ENCODE measurements around the gene TBX15. TPM values are rescaled to one million over a fixed set of nuclear protein-coding genes. Genes with fewer than 3 reads are reported as not detected.

The TBX15 gene
- total and polyA plus RNA-seq, 2 experiments from 2014 or later: 38.7 to 41.7 TPM

- Histone ChIP-seq H3K36me3 (ENCODE audit: low read depth) (no peaks in the 10 kb centered on the region), H3K9ac (no peak overlapping the region), H3K79me2 (ENCODE audit: insufficient read depth) (no peaks in the 10 kb centered on the region), H3K9me3 (ENCODE audit: low read depth) (no peaks in the 10 kb centered on the region), H2AFZ (no peak overlapping the region), H4K20me1 (ENCODE audit: insufficient read depth) (no peaks in the 10 kb centered on the region), H3K4me3 (no peak overlapping the region), H3K4me2 (ENCODE audit: unreplicated experiment) (no peak overlapping the region), H3K4me1 (ENCODE audit: insufficient read depth) (peaks cover 19% of the 10 kb centered on the region), H3K27ac (no peak overlapping the region), H3F3A (ENCODE audit: insufficient read depth) (peaks cover 24% of the 10 kb centered on the region), H3K9me2 (ENCODE audit: insufficient read depth) (no peaks in the 10 kb centered on the region), H3K27me3 (replicated peaks; ENCODE audit: insufficient read depth) (0 out of 2 replicates have a peak, but pooled peaks cover 7% of the 10 kb centered on the region)
- TF ChIP-seq EZH2phosphoT487 (IDR thresholded peaks at IDR 0.05; ENCODE audit: insufficient read depth, low read depth): no peak
- TF ChIP-seq EZH2 (IDR thresholded peaks at IDR 0.05; ENCODE audit: insufficient read depth, poor library complexity, severe bottlenecking): no peak
- DNase-seq: peak; percentile 53
- in situ Hi-C loops (cut with MboI): no loop called here
- 0% methylated on average over 1 of the region's 1 CpG for WGBS, 2 experiments (ENCODE audit: low coverage in 1 of 2, low lambda C conversion rate in 2 of 2, missing lambda C conversion rate in 2 of 2)
Measured at GRCh38 chr1:119010201-119010600, 22.1 kb upstream of the TBX15 start.

GRCh38 chr1:119009312-119009655 lies 21.1 kb upstream of the TBX15 start:
- DNase-seq: peak; percentile 35
- peak overlapping the region; percentile 73 for H3K9ac ChIP-seq
- peaks cover 19% of the 10 kb centered on the region for H3K4me1 ChIP-seq (ENCODE audit: insufficient read depth)
- no peaks in the 10 kb centered on the region for H3K36me3 ChIP-seq (ENCODE audit: low read depth)
- H3K27ac ChIP-seq: peak overlapping the region; percentile 78
- in situ Hi-C loops (cut with MboI): no loop called here
- peak overlapping the region; percentile 72 for H3K4me3 ChIP-seq
- TF ChIP-seq EZH2phosphoT487 (IDR thresholded peaks at IDR 0.05; ENCODE audit: insufficient read depth, low read depth) (no peak), EZH2 (IDR thresholded peaks at IDR 0.05; ENCODE audit: insufficient read depth, poor library complexity, severe bottlenecking) (no peak)
- 0 to 1% methylated on average over 2 of the region's 2 CpGs for WGBS, 2 experiments (ENCODE audit: low coverage in 1 of 2, low lambda C conversion rate in 2 of 2, missing lambda C conversion rate in 2 of 2)
- no peaks in the 10 kb centered on the region for H3K79me2 ChIP-seq (ENCODE audit: insufficient read depth)
- no peaks in the 10 kb centered on the region for H3K9me2 ChIP-seq (ENCODE audit: insufficient read depth)
- H3K4me2 ChIP-seq (ENCODE audit: unreplicated experiment): peak overlapping the region; percentile 98
- peak overlapping the region; percentile 78 for H2AFZ ChIP-seq
- no peaks in the 10 kb centered on the region for H3K9me3 ChIP-seq (ENCODE audit: low read depth)
- H3F3A ChIP-seq (ENCODE audit: insufficient read depth): peaks cover 24% of the 10 kb centered on the region
- 0 out of 2 replicates have a peak, but pooled peaks cover 7% of the 10 kb centered on the region for H3K27me3 ChIP-seq (replicated peaks; ENCODE audit: insufficient read depth)
- no peaks in the 10 kb centered on the region for H4K20me1 ChIP-seq (ENCODE audit: insufficient read depth)

- WGBS, 2 experiments (ENCODE audit: low coverage in 1 of 2, low lambda C conversion rate in 2 of 2, missing lambda C conversion rate in 2 of 2): 2 to 4% methylated on average over 21 to 22 of the region's 22 CpGs
- in situ Hi-C loops (cut with MboI): no loop called here
- H3K9me2 ChIP-seq (ENCODE audit: insufficient read depth): no peaks in the 10 kb centered on the region
- H3F3A ChIP-seq (ENCODE audit: insufficient read depth): peaks cover 24% of the 10 kb centered on the region
- H3K36me3 ChIP-seq (ENCODE audit: low read depth): no peaks in the 10 kb centered on the region
- H3K4me1 ChIP-seq (ENCODE audit: insufficient read depth): peaks cover 19% of the 10 kb centered on the region
- H3K9me3 ChIP-seq (ENCODE audit: low read depth): no peaks in the 10 kb centered on the region
- H3K27me3 ChIP-seq (replicated peaks; ENCODE audit: insufficient read depth): 0 out of 2 replicates have a peak, but pooled peaks cover 7% of the 10 kb centered on the region
- TF ChIP-seq EZH2 (IDR thresholded peaks at IDR 0.05; ENCODE audit: insufficient read depth, poor library complexity, severe bottlenecking) (no peak), EZH2phosphoT487 (IDR thresholded peaks at IDR 0.05; ENCODE audit: insufficient read depth, low read depth) (no peak)
- H2AFZ ChIP-seq: peak overlapping the region; percentile 78
- peak overlapping the region; percentile 78 for H3K27ac ChIP-seq
- DNase-seq: peak; percentile 79
- H3K4me3 ChIP-seq: peak overlapping the region; percentile 72
- peak overlapping the region; percentile 73 for H3K9ac ChIP-seq
- no peaks in the 10 kb centered on the region for H4K20me1 ChIP-seq (ENCODE audit: insufficient read depth)
- peak overlapping the region; percentile 98 for H3K4me2 ChIP-seq (ENCODE audit: unreplicated experiment)
- H3K79me2 ChIP-seq (ENCODE audit: insufficient read depth): no peaks in the 10 kb centered on the region
Measured at GRCh38 chr1:119008483-119009311, 20.6 kb upstream of the TBX15 start.

GRCh38 chr1:119007670-119008482 lies 19.7 kb upstream of the TBX15 start:
- in situ Hi-C loops (cut with MboI): no loop called here

More at GRCh38 chr1:119007670-119008482, 19.7 kb upstream of the TBX15 start:
- Histone ChIP-seq H3K9me3 (ENCODE audit: low read depth) (no peaks in the 10 kb centered on the region), H4K20me1 (ENCODE audit: insufficient read depth) (no peaks in the 10 kb centered on the region), H3K9me2 (ENCODE audit: insufficient read depth) (no peaks in the 10 kb centered on the region), H2AFZ (peak overlapping the region; percentile 78), H3K79me2 (ENCODE audit: insufficient read depth) (no peaks in the 10 kb centered on the region), H3K9ac (peak overlapping the region; percentile 73), H3K4me1 (ENCODE audit: insufficient read depth) (peaks cover 19% of the 10 kb centered on the region), H3K27me3 (replicated peaks; ENCODE audit: insufficient read depth) (0 out of 2 replicates have a peak, but pooled peaks cover 7% of the 10 kb centered on the region), H3K4me2 (ENCODE audit: unreplicated experiment) (peak overlapping the region; percentile 98), H3F3A (ENCODE audit: insufficient read depth) (peaks cover 24% of the 10 kb centered on the region), H3K36me3 (ENCODE audit: low read depth) (no peaks in the 10 kb centered on the region), H3K4me3 (peak overlapping the region; percentile 72), H3K27ac (no peak overlapping the region)
- DNase-seq: no peak
- no peak for TF ChIP-seq EZH2phosphoT487 (IDR thresholded peaks at IDR 0.05; ENCODE audit: insufficient read depth, low read depth)
- TF ChIP-seq EZH2 (IDR thresholded peaks at IDR 0.05; ENCODE audit: insufficient read depth, poor library complexity, severe bottlenecking): no peak
- 81 to 85% methylated on average over 50 to 61 of the region's 61 CpGs for WGBS, 2 experiments (ENCODE audit: low coverage in 1 of 2, low lambda C conversion rate in 2 of 2, missing lambda C conversion rate in 2 of 2)

Data from GM23248 (cell line).